KMS-11 (cell line): Measurements from ENCODE around the gene MYOD1.

Source experiments
- H2AFZ ChIP-seq: fragments of 200-600 bp; sonication (generic); 2 replicates; pipeline ENCODE4 v1.6.1; 2016; ENCODE audit warnings: antibody characterized with exemption, mixed run types, low read depth
- H3K27ac ChIP-seq: fragments of 200-600 bp; sonication (generic); 2 replicates; pipeline ENCODE4 v1.6.1; 2016; ENCODE audit warnings: mild to moderate bottlenecking, mixed run types
- H3K27me3 ChIP-seq: fragments of 200-600 bp; sonication (generic); 2 replicates; pipeline ENCODE4 v1.6.1; 2017; ENCODE audit warnings: mild to moderate bottlenecking, low read depth, mixed run types, moderate library complexity; ENCODE audit not compliant: insufficient read depth
- H3K36me3 ChIP-seq: fragments of 200-600 bp; sonication (generic); 2 replicates; pipeline ENCODE4 v1.6.1; 2017; ENCODE audit warnings: mild to moderate bottlenecking, mixed run types; ENCODE audit not compliant: insufficient read depth
- H3K4me1 ChIP-seq: fragments of 200-600 bp; sonication (generic); 2 replicates; pipeline ENCODE4 v1.6.1; 2016; ENCODE audit warnings: mild to moderate bottlenecking, low read depth, mixed run types; ENCODE audit not compliant: poor library complexity, severe bottlenecking
- H3K4me2 ChIP-seq: fragments of 200-600 bp; sonication (generic); 2 replicates; pipeline ENCODE4 v1.7.0; 2016; ENCODE audit warnings: mild to moderate bottlenecking, mixed run types
- H3K4me3 ChIP-seq: fragments of 200-600 bp; sonication (generic); IDR thresholded peaks from 2 replicates; pipeline ENCODE4 v1.6.1; 2017; ENCODE audit warnings: low read depth, low read length, mixed read lengths; ENCODE audit not compliant: insufficient read depth
- H3K79me2 ChIP-seq: fragments of 200-600 bp; sonication (generic); 2 replicates; pipeline ENCODE4 v1.6.1; 2016; ENCODE audit warnings: low read depth, mixed run types; ENCODE audit not compliant: insufficient read depth
- H3K9ac ChIP-seq: fragments of 200-600 bp; sonication (generic); 2 replicates; pipeline ENCODE4 v1.6.1; 2016; ENCODE audit warnings: mild to moderate bottlenecking, mixed run types
- H4K20me1 ChIP-seq: fragments of 200-600 bp; sonication (generic); 2 replicates; pipeline ENCODE4 v1.6.1; 2016; ENCODE audit warnings: mild to moderate bottlenecking, mixed run types; ENCODE audit not compliant: insufficient read depth
- TF ChIP-seq, protein P1 (sequence below): fragments of 200-600 bp; sonication (generic); conservative IDR thresholded peaks from 2 replicates; pipeline ENCODE4 v1.6.1; 2017; ENCODE audit warnings: low read depth, mild to moderate bottlenecking, antibody characterized with exemption, low read length, moderate library complexity, mixed read lengths

Gene MYOD1

DNA sequence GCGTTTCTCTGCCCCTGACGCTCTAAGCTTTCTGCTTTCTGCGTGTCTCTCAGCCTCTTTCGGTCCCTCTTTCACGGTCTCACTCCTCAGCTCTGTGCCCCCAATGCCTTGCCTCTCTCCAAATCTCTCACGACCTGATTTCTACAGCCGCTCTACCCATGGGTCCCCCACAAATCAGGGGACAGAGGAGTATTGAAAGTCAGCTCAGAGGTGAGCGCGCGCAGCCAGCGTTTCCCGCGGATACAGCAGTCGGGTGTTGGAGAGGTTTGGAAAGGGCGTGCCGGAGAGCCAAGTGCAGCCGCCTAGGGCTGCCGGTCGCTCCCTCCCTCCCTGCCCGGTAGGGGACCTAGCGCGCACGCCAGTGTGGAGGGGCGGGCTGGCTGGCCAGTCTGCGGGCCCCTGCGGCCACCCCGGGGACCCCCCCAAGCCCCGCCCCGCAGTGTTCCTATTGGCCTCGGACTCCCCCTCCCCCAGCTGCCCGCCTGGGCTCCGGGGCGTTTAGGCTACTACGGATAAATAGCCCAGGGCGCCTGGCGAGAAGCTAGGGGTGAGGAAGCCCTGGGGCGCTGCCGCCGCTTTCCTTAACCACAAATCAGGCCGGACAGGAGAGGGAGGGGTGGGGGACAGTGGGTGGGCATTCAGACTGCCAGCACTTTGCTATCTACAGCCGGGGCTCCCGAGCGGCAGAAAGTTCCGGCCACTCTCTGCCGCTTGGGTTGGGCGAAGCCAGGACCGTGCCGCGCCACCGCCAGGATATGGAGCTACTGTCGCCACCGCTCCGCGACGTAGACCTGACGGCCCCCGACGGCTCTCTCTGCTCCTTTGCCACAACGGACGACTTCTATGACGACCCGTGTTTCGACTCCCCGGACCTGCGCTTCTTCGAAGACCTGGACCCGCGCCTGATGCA, at the start of gene MYOD1:
TSS of gene MYOD1 (plus strand) at position 544 of the 910 bp plus-strand sequence. CDS start at position 756, 212 bp downstream.
- H3K4me3 ChIP-seq: no peak within 1 kb of the TSS
- H3K9ac ChIP-seq: no peak within 1 kb of the TSS

DNA sequence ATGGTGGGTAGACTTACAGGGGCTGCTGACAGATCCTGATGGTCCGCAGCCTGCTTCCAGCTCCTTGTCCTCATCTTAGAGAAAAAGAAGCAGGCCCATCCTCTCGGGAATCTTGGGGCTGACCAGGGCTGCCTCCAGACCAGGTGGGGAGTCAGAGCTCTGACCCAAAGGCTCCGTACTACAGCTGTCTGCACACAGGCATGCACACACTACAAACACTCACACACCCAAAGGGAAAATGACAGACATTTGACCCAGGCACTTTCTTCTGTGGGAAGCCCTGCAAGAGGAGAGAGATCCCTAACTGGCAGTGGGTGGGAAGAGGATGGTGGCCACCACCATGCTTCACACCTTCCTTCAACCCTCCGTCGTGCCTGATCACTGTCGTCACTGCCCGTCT, 46.9 kb upstream of the MYOD1 start:
- TF ChIP-seq, protein P1, sequence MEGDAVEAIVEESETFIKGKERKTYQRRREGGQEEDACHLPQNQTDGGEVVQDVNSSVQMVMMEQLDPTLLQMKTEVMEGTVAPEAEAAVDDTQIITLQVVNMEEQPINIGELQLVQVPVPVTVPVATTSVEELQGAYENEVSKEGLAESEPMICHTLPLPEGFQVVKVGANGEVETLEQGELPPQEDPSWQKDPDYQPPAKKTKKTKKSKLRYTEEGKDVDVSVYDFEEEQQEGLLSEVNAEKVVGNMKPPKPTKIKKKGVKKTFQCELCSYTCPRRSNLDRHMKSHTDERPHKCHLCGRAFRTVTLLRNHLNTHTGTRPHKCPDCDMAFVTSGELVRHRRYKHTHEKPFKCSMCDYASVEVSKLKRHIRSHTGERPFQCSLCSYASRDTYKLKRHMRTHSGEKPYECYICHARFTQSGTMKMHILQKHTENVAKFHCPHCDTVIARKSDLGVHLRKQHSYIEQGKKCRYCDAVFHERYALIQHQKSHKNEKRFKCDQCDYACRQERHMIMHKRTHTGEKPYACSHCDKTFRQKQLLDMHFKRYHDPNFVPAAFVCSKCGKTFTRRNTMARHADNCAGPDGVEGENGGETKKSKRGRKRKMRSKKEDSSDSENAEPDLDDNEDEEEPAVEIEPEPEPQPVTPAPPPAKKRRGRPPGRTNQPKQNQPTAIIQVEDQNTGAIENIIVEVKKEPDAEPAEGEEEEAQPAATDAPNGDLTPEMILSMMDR: no peak
- no peaks in the 10 kb centered on the region for H3K36me3 ChIP-seq
- H3K79me2 ChIP-seq: no peaks in the 10 kb centered on the region
- H4K20me1 ChIP-seq: no peaks in the 10 kb centered on the region
- H2AFZ ChIP-seq: no peak overlapping the region
- H3K4me2 ChIP-seq: no peak overlapping the region
- no peaks in the 10 kb centered on the region for H3K4me1 ChIP-seq
- H3K9ac ChIP-seq: no peak overlapping the region
- H3K4me3 ChIP-seq: no peak overlapping the region
- H3K27me3 ChIP-seq: no peaks in the 10 kb centered on the region
- no peak overlapping the region for H3K27ac ChIP-seq

More for the DNA sequence above, at the start of gene MYOD1:
- TF ChIP-seq, protein P1: no peak
- Histone ChIP-seq H3K27me3 (no peaks in the 10 kb centered on the region), H3K27ac (no peak within 1 kb of the TSS), H3K79me2 (no peaks in the 10 kb centered on the region), H3K36me3 (no peaks in the 10 kb centered on the region), H2AFZ (no peak within 1 kb of the TSS), H3K4me1 (no peaks in the 10 kb centered on the region), H3K4me2 (no peak within 1 kb of the TSS), H4K20me1 (no peaks in the 10 kb centered on the region)

DNA sequence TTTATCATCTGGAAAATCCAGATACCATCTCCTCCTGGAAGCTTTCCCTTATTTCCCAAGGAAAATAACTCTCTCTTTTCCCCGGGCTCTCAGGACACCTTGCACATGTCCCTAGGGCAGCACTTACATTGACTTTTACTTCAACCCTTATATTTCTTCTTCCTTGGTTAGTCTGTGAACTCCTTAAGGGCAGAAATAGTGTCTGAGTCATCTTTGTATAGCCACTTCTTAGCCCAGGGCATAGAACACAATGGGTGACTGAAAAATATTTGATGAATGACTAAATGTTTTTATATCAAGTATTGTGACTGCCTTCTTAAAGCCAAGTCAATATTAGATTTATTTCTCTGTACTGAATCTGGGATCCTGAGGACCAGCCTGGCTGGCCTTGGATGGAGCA, 45.4 kb upstream of the MYOD1 start:
- Histone ChIP-seq H3K4me1 (no peaks in the 10 kb centered on the region), H3K9ac (no peak overlapping the region), H2AFZ (no peak overlapping the region), H3K4me3 (no peak overlapping the region), H3K4me2 (no peak overlapping the region), H3K36me3 (no peaks in the 10 kb centered on the region), H3K79me2 (no peaks in the 10 kb centered on the region), H3K27ac (no peak overlapping the region), H4K20me1 (no peaks in the 10 kb centered on the region), H3K27me3 (no peaks in the 10 kb centered on the region)
- TF ChIP-seq, protein P1: no peak

DNA sequence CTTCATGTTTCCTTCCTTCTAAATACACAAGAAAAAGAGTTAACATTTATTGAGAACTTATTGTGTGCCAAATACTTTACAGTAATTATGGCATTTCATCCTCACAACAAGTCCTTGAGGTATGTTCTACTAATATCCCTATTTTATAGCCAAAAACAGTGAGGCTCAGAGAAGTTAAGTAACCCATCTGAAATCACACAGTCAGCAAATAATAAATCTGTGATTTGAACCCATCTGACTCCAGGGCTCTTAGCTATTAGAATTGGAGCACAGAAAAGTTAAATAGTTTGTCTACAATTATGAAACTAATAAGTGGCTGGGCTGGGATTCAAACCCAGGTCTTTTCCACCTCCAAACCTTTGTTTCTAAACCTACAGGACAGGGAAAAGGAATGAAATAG, 36.5 kb upstream of the MYOD1 start:
- no peaks in the 10 kb centered on the region for H4K20me1 ChIP-seq
- no peaks in the 10 kb centered on the region for H3K36me3 ChIP-seq
- no peak overlapping the region for H3K9ac ChIP-seq
- H3K4me1 ChIP-seq: no peaks in the 10 kb centered on the region
- H3K27ac ChIP-seq: no peak overlapping the region
- H3K27me3 ChIP-seq: no peaks in the 10 kb centered on the region
- no peaks in the 10 kb centered on the region for H3K79me2 ChIP-seq
- no peak overlapping the region for H2AFZ ChIP-seq
- H3K4me2 ChIP-seq: no peak overlapping the region
- no peak overlapping the region for H3K4me3 ChIP-seq
- TF ChIP-seq, protein P1: no peak
